GM06990 (cell line): ENCODE measurements around the gene BCAS3.
"Not testable (repeated sequence)": the region's sequence is repeated elsewhere in the genome, so short reads cannot be mapped to it uniquely, and the experiment has no call there.

ENCODE experiments used
- DNase-seq: peaks from one replicate; pipeline ENCODE4 v3.0.0-alpha.2; 2011; ENCODE audit not compliant: insufficient read length; ENCODE audit errors: extremely low read depth
- H3K27me3 ChIP-seq: replicated peaks from 2 replicates; pipeline ENCODE4 v1.6.0; 2011; ENCODE audit warnings: low read length; ENCODE audit not compliant: control insufficient read depth, insufficient read depth
- H3K36me3 ChIP-seq: 2 replicates; pipeline ENCODE4 v1.5.1; 2011; ENCODE audit warnings: low read length; ENCODE audit not compliant: control insufficient read depth, insufficient read depth
- H3K4me3 ChIP-seq: replicated peaks from 2 replicates; pipeline ENCODE4 v1.5.1; 2011; ENCODE audit warnings: low read depth, mild to moderate bottlenecking, control low read depth, low read length
- CTCF ChIP-seq: IDR thresholded peaks from 2 replicates; pipeline ENCODE4 v1.5.1; 2011; ENCODE audit warnings: low read length, control low read depth, mild to moderate bottlenecking, inconsistent platforms; ENCODE audit not compliant: insufficient read depth, poor library complexity, severe bottlenecking

BCAS3 gene

GRCh38 chr17:61352781-61353491, 675.3 kb downstream of the BCAS3 start:
- no peak for DNase-seq
- Histone ChIP-seq H3K27me3 (no peaks in the 10 kb centered on the region), H3K36me3 (no peaks in the 10 kb centered on the region), H3K4me3 (no peak overlapping the region)
- TF ChIP-seq CTCF = no peak

- DNase-seq = no peak
- Histone ChIP-seq H3K4me3 (no peak overlapping the region), H3K36me3 (no peaks in the 10 kb centered on the region), H3K27me3 (no peaks in the 10 kb centered on the region)
- no peak for TF ChIP-seq CTCF
Measured at GRCh38 chr17:61353615-61354014, 676.0 kb downstream of the BCAS3 start.

GRCh38 chr17:61354895-61355874, 677.5 kb downstream of the BCAS3 start:
- no peak for DNase-seq
- H3K4me3 ChIP-seq = no peak overlapping the region
- no peaks in the 10 kb centered on the region for H3K36me3 ChIP-seq
- no peaks in the 10 kb centered on the region for H3K27me3 ChIP-seq
- no peak for TF ChIP-seq CTCF

GRCh38 chr17:61357061-61357460, 679.4 kb downstream of the BCAS3 start:
- H3K4me3 ChIP-seq, H3K36me3 ChIP-seq, H3K27me3 ChIP-seq, DNase-seq: not testable (repeated sequence)

GRCh38 chr17:61359513-61359912, 681.9 kb downstream of the BCAS3 start:
- H3K27me3 ChIP-seq, DNase-seq, H3K4me3 ChIP-seq, H3K36me3 ChIP-seq: not testable (repeated sequence)

GRCh38 chr17:61360318-61360943, 682.8 kb downstream of the BCAS3 start:
- TF ChIP-seq CTCF = no peak
- Histone ChIP-seq H3K4me3 (no peak overlapping the region), H3K27me3 (no peaks in the 10 kb centered on the region), H3K36me3 (no peaks in the 10 kb centered on the region)
- no peak for DNase-seq
